Gastrocnemius medialis (tissue), 4 donors: ENCODE results near the gene KCNK4.

Experiments used
- CTCF ChIP-seq, 5 experiments: fragments of 450-650 bp in 3 of 5; fragments of 200-600 bp in 2 of 5; sonication (generic) in 2 of 5; IDR thresholded peaks in 4 of 5; conservative IDR thresholded peaks in 1 of 5; 1 replicate in 4 of 5; 2 replicates in 1 of 5; pipeline ENCODE4 v1.5.1; 2016 to 2019; ENCODE audit warnings: antibody characterized with exemption in 5 of 5, mild to moderate bottlenecking in 3 of 5, moderate library complexity in 3 of 5
- POLR2A ChIP-seq, 2 donors: fragments of 450-650 bp; IDR thresholded peaks; one replicate each; pipeline ENCODE4 v1.6.1; 2017; ENCODE audit warnings: antibody characterized with exemption in 2 of 2, mild to moderate bottlenecking in 2 of 2, moderate library complexity in 2 of 2

- TF ChIP-seq CTCF (IDR thresholded peaks at IDR 0.05 in 4 of 5, conservative IDR thresholded peaks at IDR 0.05 in 1 of 5), result no peak
- TF ChIP-seq POLR2A (IDR thresholded peaks at IDR 0.05), result no peak
Measured at GRCh38 chr11:64291752-64292459, 804 bp downstream of the KCNK4 start.
